OCI-LY1 (cell line): Measurements from ENCODE around the gene OR10H2.

ENCODE experiments used
- H2AFZ ChIP-seq: fragments of 200-600 bp; sonication (generic), shearing (Covaris generic); 2 replicates; pipeline ENCODE4 v1.6.0; 2014; ENCODE audit warnings: antibody characterized with exemption, mild to moderate bottlenecking, low read length
- H3F3A ChIP-seq: fragments of 200-600 bp; sonication (generic), shearing (Covaris generic); 2 replicates; pipeline ENCODE4 v1.6.0; 2014; ENCODE audit warnings: mild to moderate bottlenecking, antibody characterized with exemption, low read length, moderate library complexity; ENCODE audit not compliant: insufficient read depth
- H3K27ac ChIP-seq: fragments of 200-600 bp; sonication (generic); 2 replicates; pipeline ENCODE4 v1.5.1; 2014; ENCODE audit warnings: low read length, mixed run types, mild to moderate bottlenecking, low read depth; ENCODE audit not compliant: poor library complexity, severe bottlenecking
- H3K27me3 ChIP-seq: fragments of 200-600 bp; sonication (generic); 2 replicates; pipeline ENCODE4 v1.6.0; 2014; ENCODE audit warnings: antibody characterized with exemption, mild to moderate bottlenecking, low read length, moderate library complexity; ENCODE audit not compliant: insufficient read depth
- H3K36me3 ChIP-seq: fragments of 200-600 bp; sonication (generic); 2 replicates; pipeline ENCODE4 v1.6.1; 2014; ENCODE audit warnings: mild to moderate bottlenecking, antibody characterized with exemption, low read length, moderate library complexity, mixed read lengths; ENCODE audit not compliant: insufficient read depth
- H3K4me1 ChIP-seq: fragments of 200-600 bp; sonication (generic); 2 replicates; pipeline ENCODE4 v1.5.1; 2014; ENCODE audit warnings: mild to moderate bottlenecking, low read length, moderate library complexity; ENCODE audit not compliant: insufficient read depth, severe bottlenecking
- H3K4me2 ChIP-seq: fragments of 200-600 bp; sonication (generic), shearing (Covaris generic); 2 replicates; pipeline ENCODE4 v1.6.1; 2014; ENCODE audit warnings: low read length
- H3K4me3 ChIP-seq: fragments of 200-600 bp; sonication (generic); 2 replicates; pipeline ENCODE4 v1.5.1; 2014; ENCODE audit warnings: low read length, low read depth, mild to moderate bottlenecking, mixed read lengths; ENCODE audit not compliant: poor library complexity, severe bottlenecking
- H3K79me2 ChIP-seq: fragments of 200-600 bp; shearing (Covaris generic); 2 replicates; pipeline ENCODE4 v1.6.1; 2016; ENCODE audit warnings: mixed run types, low read length, mixed read lengths; ENCODE audit not compliant: insufficient read depth
- H3K9ac ChIP-seq: fragments of 200-600 bp; sonication (generic), shearing (Covaris generic); 2 replicates; pipeline ENCODE4 v1.6.1; 2014; ENCODE audit warnings: mild to moderate bottlenecking, low read length, mixed read lengths
- H3K9me2 ChIP-seq: fragments of 200-600 bp; sonication (generic), shearing (Covaris generic); 2 replicates; pipeline ENCODE4 v1.6.1; 2014; ENCODE audit warnings: low read depth, mild to moderate bottlenecking, low read length, mixed read lengths
- H3K9me3 ChIP-seq: fragments of 200-600 bp; shearing (Covaris generic); 2 replicates; pipeline ENCODE4 v1.6.1; 2014; ENCODE audit warnings: low read length, mixed read lengths
- H4K20me1 ChIP-seq: fragments of 200-600 bp; sonication (generic), shearing (Covaris generic); 2 replicates; pipeline ENCODE4 v1.6.0; 2016; ENCODE audit warnings: mild to moderate bottlenecking, low read length; ENCODE audit not compliant: insufficient read depth
- EZH2 ChIP-seq: fragments of 200-600 bp; sonication (generic), shearing (Covaris generic); IDR thresholded peaks from 2 replicates; pipeline ENCODE4 v1.8.0; 2017; ENCODE audit warnings: borderline replicate concordance, mixed run types, mild to moderate bottlenecking, antibody characterized with exemption, low read length, moderate library complexity, mixed read lengths
- TF ChIP-seq, protein P1 (sequence below): fragments of 200-600 bp; sonication (generic), shearing (Covaris generic); IDR thresholded peaks from 2 replicates; pipeline ENCODE4 v1.5.1; 2017; ENCODE audit warnings: mild to moderate bottlenecking, antibody characterized with exemption, low read length, moderate library complexity, mixed read lengths

OR10H2 gene

DNA sequence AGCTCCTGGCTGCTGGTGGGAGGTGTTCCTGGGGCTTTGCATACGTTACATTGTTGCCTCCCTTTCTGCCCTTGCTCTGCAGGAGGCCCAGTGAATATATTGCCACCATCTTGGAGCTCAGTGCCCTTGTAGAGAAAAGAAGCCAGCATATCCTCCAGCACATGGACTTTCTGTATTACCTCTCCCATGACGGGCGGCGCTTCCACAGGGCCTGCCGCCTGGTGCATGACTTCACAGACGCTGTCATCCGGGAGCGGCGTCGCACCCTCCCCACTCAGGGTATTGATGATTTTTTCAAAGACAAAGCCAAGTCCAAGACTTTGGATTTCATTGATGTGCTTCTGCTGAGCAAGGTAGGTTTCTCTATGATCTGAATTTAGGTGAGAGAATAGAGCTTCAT lies 44.4 kb upstream of the OR10H2 start:
- TF ChIP-seq EZH2: no peak
- TF ChIP-seq, protein P1, sequence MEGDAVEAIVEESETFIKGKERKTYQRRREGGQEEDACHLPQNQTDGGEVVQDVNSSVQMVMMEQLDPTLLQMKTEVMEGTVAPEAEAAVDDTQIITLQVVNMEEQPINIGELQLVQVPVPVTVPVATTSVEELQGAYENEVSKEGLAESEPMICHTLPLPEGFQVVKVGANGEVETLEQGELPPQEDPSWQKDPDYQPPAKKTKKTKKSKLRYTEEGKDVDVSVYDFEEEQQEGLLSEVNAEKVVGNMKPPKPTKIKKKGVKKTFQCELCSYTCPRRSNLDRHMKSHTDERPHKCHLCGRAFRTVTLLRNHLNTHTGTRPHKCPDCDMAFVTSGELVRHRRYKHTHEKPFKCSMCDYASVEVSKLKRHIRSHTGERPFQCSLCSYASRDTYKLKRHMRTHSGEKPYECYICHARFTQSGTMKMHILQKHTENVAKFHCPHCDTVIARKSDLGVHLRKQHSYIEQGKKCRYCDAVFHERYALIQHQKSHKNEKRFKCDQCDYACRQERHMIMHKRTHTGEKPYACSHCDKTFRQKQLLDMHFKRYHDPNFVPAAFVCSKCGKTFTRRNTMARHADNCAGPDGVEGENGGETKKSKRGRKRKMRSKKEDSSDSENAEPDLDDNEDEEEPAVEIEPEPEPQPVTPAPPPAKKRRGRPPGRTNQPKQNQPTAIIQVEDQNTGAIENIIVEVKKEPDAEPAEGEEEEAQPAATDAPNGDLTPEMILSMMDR: no peak
- Histone ChIP-seq H4K20me1 (no peaks in the 10 kb centered on the region), H3K9me2 (no peaks in the 10 kb centered on the region), H3F3A (no peaks in the 10 kb centered on the region), H3K27me3 (no peaks in the 10 kb centered on the region), H3K36me3 (no peaks in the 10 kb centered on the region), H3K79me2 (no peaks in the 10 kb centered on the region), H3K4me1 (no peaks in the 10 kb centered on the region), H2AFZ (no peak overlapping the region), H3K4me3 (no peak overlapping the region), H3K9ac (no peak overlapping the region), H3K27ac (no peak overlapping the region), H3K9me3 (no peaks in the 10 kb centered on the region), H3K4me2 (no peak overlapping the region)

DNA sequence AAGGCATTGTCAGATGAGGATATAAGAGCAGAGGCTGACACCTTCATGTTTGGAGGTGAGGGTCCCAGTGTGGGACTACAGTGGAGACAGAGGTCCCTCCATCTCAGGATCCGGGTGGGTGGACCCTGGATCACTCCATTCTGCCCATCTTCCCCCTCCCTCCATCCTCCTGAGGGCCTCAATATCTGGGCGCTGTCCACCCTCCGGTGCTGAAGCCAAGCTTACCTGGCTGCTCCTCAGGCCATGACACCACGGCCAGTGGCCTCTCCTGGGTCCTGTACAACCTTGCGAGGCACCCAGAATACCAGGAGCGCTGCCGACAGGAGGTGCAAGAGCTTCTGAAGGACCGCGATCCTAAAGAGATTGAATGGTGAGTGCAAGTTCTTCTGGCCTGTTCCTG lies 43.0 kb upstream of the OR10H2 start:
- no peak overlapping the region for H3K27ac ChIP-seq
- no peaks in the 10 kb centered on the region for H3K27me3 ChIP-seq
- TF ChIP-seq, protein P1: no peak
- TF ChIP-seq EZH2: no peak
- no peaks in the 10 kb centered on the region for H4K20me1 ChIP-seq
- H3K9ac ChIP-seq: no peak overlapping the region
- H3K79me2 ChIP-seq: no peaks in the 10 kb centered on the region
- H3F3A ChIP-seq: no peaks in the 10 kb centered on the region
- H2AFZ ChIP-seq: no peak overlapping the region
- no peaks in the 10 kb centered on the region for H3K9me2 ChIP-seq
- no peaks in the 10 kb centered on the region for H3K4me1 ChIP-seq
- no peak overlapping the region for H3K4me2 ChIP-seq
- H3K9me3 ChIP-seq: no peaks in the 10 kb centered on the region
- H3K36me3 ChIP-seq: no peaks in the 10 kb centered on the region
- no peak overlapping the region for H3K4me3 ChIP-seq

GRCh38 chr19:15696654-15697194 lies 31.1 kb upstream of the OR10H2 start:
- no peak overlapping the region for H2AFZ ChIP-seq
- TF ChIP-seq EZH2: no peak
- TF ChIP-seq, protein P1: no peak
- H3K27me3 ChIP-seq: no peaks in the 10 kb centered on the region
- H3K9ac ChIP-seq: no peak overlapping the region
- no peaks in the 10 kb centered on the region for H3K36me3 ChIP-seq
- no peak overlapping the region for H3K4me2 ChIP-seq
- no peaks in the 10 kb centered on the region for H3F3A ChIP-seq
- H3K9me2 ChIP-seq: no peaks in the 10 kb centered on the region
- no peaks in the 10 kb centered on the region for H3K79me2 ChIP-seq
- H4K20me1 ChIP-seq: no peaks in the 10 kb centered on the region
- H3K4me3 ChIP-seq: no peak overlapping the region
- no peaks in the 10 kb centered on the region for H3K4me1 ChIP-seq
- no peak overlapping the region for H3K27ac ChIP-seq
- no peaks in the 10 kb centered on the region for H3K9me3 ChIP-seq
